HL-60 (cell line): ENCODE measurements around the gene SNW1.

ENCODE experiments used
- CTCF ChIP-seq: IDR thresholded peaks from one replicate; pipeline ENCODE4 v1.5.1; 2011; ENCODE audit warnings: low read length, control low read depth, inconsistent platforms; ENCODE audit not compliant: insufficient read depth
- GABPA ChIP-seq: IDR thresholded peaks from 2 replicates; pipeline ENCODE4 v1.6.1; 2012; ENCODE audit warnings: low read depth
- POLR2AphosphoS5 ChIP-seq: IDR thresholded peaks from 2 replicates; pipeline ENCODE4 v1.6.1; 2012; ENCODE audit warnings: low read depth
- REST ChIP-seq: IDR thresholded peaks from 2 replicates; pipeline ENCODE4 v1.6.1; 2012; ENCODE audit warnings: low read depth; ENCODE audit not compliant: insufficient replicate concordance

- TF ChIP-seq REST, result no peak
- no peak for TF ChIP-seq CTCF
- TF ChIP-seq GABPA, result no peak
- no peak for TF ChIP-seq POLR2AphosphoS5
Observed at GRCh38 chr14:77794357-77794756, 33.4 kb upstream of the SNW1 start.
